Parathyroid adenoma (tissue), 2 donors: ENCODE data around the gene RANBP9.

Experiments
- H2AFZ ChIP-seq: fragments of 300-600 bp; sonication (generic); one replicate; pipeline ENCODE4 v1.7.0; 2017; ENCODE audit warnings: antibody characterized with exemption, mild to moderate bottlenecking
- H3K27ac ChIP-seq: fragments of 300-600 bp; sonication (generic); one replicate; pipeline ENCODE4 v1.7.0; 2017
- H3K27me3 ChIP-seq: fragments of 300-600 bp; sonication (generic); one replicate; pipeline ENCODE4 v1.7.0; 2017; ENCODE audit warnings: low read length; ENCODE audit not compliant: control insufficient read depth, insufficient read depth
- H3K36me3 ChIP-seq: fragments of 300-600 bp; sonication (generic); one replicate; pipeline ENCODE4 v1.7.0; 2017; ENCODE audit warnings: low read length; ENCODE audit not compliant: control insufficient read depth, insufficient read depth
- H3K4me1 ChIP-seq: fragments of 300-600 bp; sonication (generic); one replicate; pipeline ENCODE4 v1.7.0; 2017; ENCODE audit warnings: control low read depth
- H3K4me2 ChIP-seq: fragments of 300-600 bp; sonication (generic); one replicate; pipeline ENCODE4 v1.7.0; 2017; ENCODE audit warnings: low read length
- H3K4me3 ChIP-seq: fragments of 300-600 bp; sonication (generic); one replicate; pipeline ENCODE4 v1.7.0; 2017; ENCODE audit warnings: low read depth, low read length
- H3K79me2 ChIP-seq: fragments of 300-600 bp; sonication (generic); one replicate; pipeline ENCODE4 v1.7.0; 2017; ENCODE audit warnings: control low read depth
- H3K9ac ChIP-seq: fragments of 300-600 bp; sonication (generic); one replicate; pipeline ENCODE4 v1.7.0; 2017; ENCODE audit warnings: mild to moderate bottlenecking
- H3K9me3 ChIP-seq: fragments of 300-600 bp; sonication (generic); one replicate; pipeline ENCODE4 v1.7.0; 2017; ENCODE audit warnings: low read length; ENCODE audit not compliant: control insufficient read depth
- CTCF ChIP-seq: fragments of 300-600 bp; sonication (generic); IDR thresholded peaks from one replicate; pipeline ENCODE4 v1.7.0; 2017; ENCODE audit warnings: antibody characterized with exemption, mild to moderate bottlenecking
- donor health status: primary hyperparathyroidism.

RANBP9 gene

GRCh38 chr6:13711733-13712598 is at the start of gene RANBP9:
Gene RANBP9, minus strand, starts transcription at chr6:13711835. Its CDS starts 330 bp downstream, at chr6:13711505.
- H3K4me2 ChIP-seq = peak within 1 kb of the TSS; percentile 83

GRCh38 chr6:13760307-13761304 is 49.0 kb upstream of the RANBP9 start:
- Histone ChIP-seq H3K27me3 (no peaks in the 10 kb centered on the region), H3K4me2 (no peak overlapping the region), H3K4me1 (no peaks in the 10 kb centered on the region), H3K27ac (no peak overlapping the region), H3K9me3 (no peaks in the 10 kb centered on the region), H3K4me3 (no peak overlapping the region), H3K36me3 (no peaks in the 10 kb centered on the region), H2AFZ (no peak overlapping the region), H3K9ac (no peak overlapping the region), H3K79me2 (no peaks in the 10 kb centered on the region)
- TF ChIP-seq CTCF = no peak

More at GRCh38 chr6:13711733-13712598, at the start of gene RANBP9:
- peak; percentile 14 for TF ChIP-seq CTCF
- Histone ChIP-seq H3K4me1 (peaks cover 9% of the 10 kb centered on the region), H3K36me3 (no peaks in the 10 kb centered on the region), H3K9ac (peak within 1 kb of the TSS; percentile 71), H3K27ac (peak within 1 kb of the TSS; percentile 96), H2AFZ (peak within 1 kb of the TSS; percentile 97), H3K4me3 (peak within 1 kb of the TSS; percentile 84), H3K27me3 (no peaks in the 10 kb centered on the region), H3K9me3 (no peaks in the 10 kb centered on the region), H3K79me2 (peaks cover 24% of the 10 kb centered on the region)

- no peak for TF ChIP-seq CTCF
- no peak overlapping the region for H3K4me2 ChIP-seq
- H3K9me3 ChIP-seq = no peaks in the 10 kb centered on the region
- no peak overlapping the region for H2AFZ ChIP-seq
- H3K4me1 ChIP-seq = no peaks in the 10 kb centered on the region
- H3K36me3 ChIP-seq = no peaks in the 10 kb centered on the region
- no peak overlapping the region for H3K4me3 ChIP-seq
- no peak overlapping the region for H3K9ac ChIP-seq
- H3K27ac ChIP-seq = no peak overlapping the region
- no peaks in the 10 kb centered on the region for H3K27me3 ChIP-seq
- no peaks in the 10 kb centered on the region for H3K79me2 ChIP-seq
Measured at GRCh38 chr6:13759025-13759424, 47.4 kb upstream of the RANBP9 start.

- H3K79me2 ChIP-seq = no peaks in the 10 kb centered on the region
- no peak overlapping the region for H3K27ac ChIP-seq
- H3K27me3 ChIP-seq = no peaks in the 10 kb centered on the region
- no peaks in the 10 kb centered on the region for H3K36me3 ChIP-seq
- H3K4me2 ChIP-seq = no peak overlapping the region
- no peak overlapping the region for H3K9ac ChIP-seq
- H3K4me1 ChIP-seq = no peaks in the 10 kb centered on the region
- TF ChIP-seq CTCF = no peak
- H3K4me3 ChIP-seq = no peak overlapping the region
- no peaks in the 10 kb centered on the region for H3K9me3 ChIP-seq
- no peak overlapping the region for H2AFZ ChIP-seq
Measured at GRCh38 chr6:13754644-13755043, 43.0 kb upstream of the RANBP9 start.
